Activated naive CD4-positive, alpha-beta T cell treated with anti-CD3 and anti-CD28 coated beads, Interleukin-2, amount 50 U/mL, for 72 hours (primary cell): ENCODE measurements around the gene HOXC5. TPM values are rescaled to one million over a fixed set of nuclear protein-coding genes. Genes with fewer than 3 reads are reported as not detected.
"Not testable (repeated sequence)": the region's sequence is repeated elsewhere in the genome, so short reads cannot be mapped to it uniquely, and the experiment has no call there.

Experiments
- ATAC-seq, 2 donors: fragments of 150-1000 bp; cut with Tn5 transposase; 2 replicates each; pipeline ENCODE4 v1.10.0; 2021; ENCODE audit warnings: mild to moderate bottlenecking in 2 of 2, moderate library complexity in 2 of 2
- DNase-seq, 2 donors: peaks; one replicate each; pipeline ENCODE4 v3.0.0; 2021 to 2022; ENCODE audit warnings: low spot score in 2 of 2
- H3K27ac Mint-ChIP-seq, 2 donors: one replicate each; pipeline ENCODE4 v1.8.0; 2022; ENCODE audit warnings: mild to moderate bottlenecking in 2 of 2, mixed read lengths in 2 of 2
- H3K36me3 Mint-ChIP-seq, 2 donors: one replicate each; pipeline ENCODE4 v1.8.0; 2022; ENCODE audit warnings: mixed read lengths in 2 of 2
- H3K9me3 Mint-ChIP-seq, 2 donors: one replicate each; pipeline ENCODE4 v1.8.0; 2022; ENCODE audit warnings: mixed read lengths in 2 of 2
- total RNA-seq, 2 donors: library from RNA; stranded (reverse); gene quantifications; one replicate each; pipeline ENCODE4 v1.2.3, GENCODE V29; 2022

The HOXC5 gene
- total RNA-seq, 2 donors from 2014 or later = not detected

GRCh38 chr12:54033980-54034784, 1.3 kb downstream of the HOXC5 start:
- no peaks in the 10 kb centered on the region for H3K9me3 Mint-ChIP-seq
- ATAC-seq (no peak), DNase-seq (no peak)
- H3K27ac Mint-ChIP-seq = no peak overlapping the region
- H3K36me3 Mint-ChIP-seq = peaks cover 4 to 14% of the 10 kb centered on the region in 2 donors

DNA sequence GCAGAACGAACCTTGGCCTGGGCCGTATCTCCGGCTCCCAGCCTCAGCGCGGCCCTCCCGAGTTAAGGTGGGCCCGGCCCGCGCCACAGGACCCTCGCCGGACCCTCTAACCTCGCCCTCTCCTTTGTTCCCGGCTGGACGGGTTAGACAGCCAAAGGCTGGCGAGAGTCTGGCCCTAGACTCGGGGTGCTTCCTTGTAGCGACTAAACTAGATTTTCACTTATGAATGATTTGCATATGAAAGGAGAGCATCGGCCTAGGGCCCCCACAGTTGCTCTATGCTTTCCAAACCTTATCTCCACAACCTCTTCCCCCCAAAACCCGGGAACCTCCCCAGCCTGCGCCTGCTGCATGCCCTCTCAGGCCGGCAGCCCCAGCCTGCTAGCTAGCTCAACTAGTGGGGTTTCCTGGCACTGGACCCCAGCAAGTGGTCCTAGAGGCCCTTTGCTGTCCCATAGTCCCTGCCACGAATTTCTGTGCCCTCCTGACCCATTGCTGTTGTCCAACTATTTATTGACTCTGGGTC, 2.0 kb downstream of the HOXC5 start:
- peak overlapping the region in 1 of 2 donors; percentile 60 for H3K27ac Mint-ChIP-seq
- no peak for DNase-seq
- no peaks in the 10 kb centered on the region for H3K9me3 Mint-ChIP-seq

GRCh38 chr12:54035568-54036264, 2.9 kb downstream of the HOXC5 start:
- Mint-ChIP-seq H3K36me3 (peaks cover 4 to 14% of the 10 kb centered on the region in 2 donors), H3K9me3 (no peaks in the 10 kb centered on the region), H3K27ac (no peak overlapping the region)
- DNase-seq = no peak
- ATAC-seq = no peak

More for the DNA sequence above, 2.0 kb downstream of the HOXC5 start:
- ATAC-seq = no peak
- peaks cover 4 to 14% of the 10 kb centered on the region in 2 donors for H3K36me3 Mint-ChIP-seq

GRCh38 chr12:54036620-54037359, 3.9 kb downstream of the HOXC5 start:
- Mint-ChIP-seq H3K9me3 (no peaks in the 10 kb centered on the region), H3K27ac (no peak overlapping the region), H3K36me3 (peaks cover 4 to 14% of the 10 kb centered on the region in 2 donors)
- no peak for DNase-seq
- ATAC-seq = peak in 1 of 2 donors; percentile 27

GRCh38 chr12:54037360-54038283, 4.8 kb downstream of the HOXC5 start:
- DNase-seq (no peak), ATAC-seq (no peak)
- Mint-ChIP-seq H3K9me3 (no peaks in the 10 kb centered on the region), H3K27ac (no peak overlapping the region), H3K36me3 (peaks cover 4 to 9% of the 10 kb centered on the region in 2 donors)

DNA sequence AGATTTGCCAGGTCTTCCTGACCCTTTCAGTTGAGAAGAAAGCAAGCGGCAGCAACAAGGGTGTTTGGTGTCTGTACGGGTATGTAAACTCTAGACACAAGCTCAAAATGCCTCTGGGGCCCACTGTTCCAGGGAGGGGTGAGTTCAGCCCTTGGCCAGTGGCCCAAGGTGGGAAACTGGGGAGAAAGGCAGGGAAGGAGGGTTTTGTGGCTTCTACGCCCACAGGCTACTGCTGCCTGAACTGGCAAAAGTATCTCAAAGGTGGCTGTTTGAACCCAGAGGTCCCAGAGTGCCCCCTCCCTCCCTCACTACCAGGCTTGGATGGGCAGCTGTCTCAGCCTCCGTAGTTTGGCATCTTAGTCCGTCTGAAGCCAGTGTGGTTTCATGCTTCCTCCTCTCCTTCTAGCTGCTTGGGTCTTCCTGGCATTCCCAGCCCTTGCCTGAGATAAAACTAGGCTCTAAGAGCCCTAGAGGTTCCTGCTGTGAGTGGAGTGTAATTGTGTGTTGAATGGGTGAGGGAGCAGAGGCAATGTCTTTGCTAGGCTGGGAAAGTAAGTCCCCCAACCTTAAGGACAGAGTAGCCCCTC, 5.5 kb downstream of the HOXC5 start:
- ATAC-seq = no peak
- H3K9me3 Mint-ChIP-seq = no peaks in the 10 kb centered on the region
- H3K27ac Mint-ChIP-seq = no peak overlapping the region
- DNase-seq = no peak
- H3K36me3 Mint-ChIP-seq = peaks cover 3 to 7% of the 10 kb centered on the region in 2 donors

GRCh38 chr12:54038871-54039414, 6.1 kb downstream of the HOXC5 start:
- Mint-ChIP-seq H3K36me3 (peaks cover 0 to 5% of the 10 kb centered on the region in 2 donors), H3K27ac (no peak overlapping the region), H3K9me3 (no peaks in the 10 kb centered on the region)
- ATAC-seq (no peak), DNase-seq (no peak)

GRCh38 chr12:54039417-54040147, 6.7 kb downstream of the HOXC5 start:
- H3K36me3 Mint-ChIP-seq = peaks cover 0 to 5% of the 10 kb centered on the region in 2 donors
- H3K9me3 Mint-ChIP-seq = no peaks in the 10 kb centered on the region
- no peak for DNase-seq
- H3K27ac Mint-ChIP-seq = no peak overlapping the region
- ATAC-seq = no peak

DNA sequence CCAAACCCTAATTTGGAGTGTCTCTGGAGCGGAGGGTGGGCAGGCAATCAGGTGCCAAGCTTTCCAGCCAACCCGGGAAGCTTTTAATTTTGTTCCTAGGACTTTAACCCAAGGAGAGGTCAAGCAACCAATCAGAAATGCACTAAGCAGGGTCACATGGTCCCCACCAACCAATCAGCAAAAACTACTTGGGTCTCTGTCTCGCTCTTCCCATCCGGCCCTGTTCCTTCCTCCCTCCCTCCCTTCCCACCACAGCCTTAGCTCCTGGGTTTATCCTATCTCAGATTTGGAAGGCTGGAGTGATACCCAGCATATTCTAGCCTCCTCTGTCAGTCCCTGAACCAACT, 7.3 kb downstream of the HOXC5 start:
- ATAC-seq = no peak
- Mint-ChIP-seq H3K9me3 (no peaks in the 10 kb centered on the region), H3K36me3 (peaks cover 0 to 1% of the 10 kb centered on the region in 2 donors), H3K27ac (no peak overlapping the region)
- no peak for DNase-seq

GRCh38 chr12:54040648-54041047, 7.8 kb downstream of the HOXC5 start:
- Mint-ChIP-seq H3K27ac (no peak overlapping the region), H3K36me3 (no peaks in the 10 kb centered on the region), H3K9me3 (no peaks in the 10 kb centered on the region)
- no peak for DNase-seq
- no peak for ATAC-seq

- no peak for DNase-seq
These were observed 8.3 kb downstream of the HOXC5 start for GRCh38 chr12:54041097-54041690.

GRCh38 chr12:54042033-54042432, 9.2 kb downstream of the HOXC5 start:
- not testable (repeated sequence) for H3K9me3 Mint-ChIP-seq, H3K36me3 Mint-ChIP-seq, ATAC-seq, H3K27ac Mint-ChIP-seq, DNase-seq

More at GRCh38 chr12:54041097-54041690, 8.3 kb downstream of the HOXC5 start:
- no peaks in the 10 kb centered on the region for H3K36me3 Mint-ChIP-seq
- no peaks in the 10 kb centered on the region for H3K9me3 Mint-ChIP-seq
- no peak overlapping the region for H3K27ac Mint-ChIP-seq
- no peak for ATAC-seq

- Mint-ChIP-seq H3K27ac (no peak overlapping the region), H3K9me3 (no peaks in the 10 kb centered on the region), H3K36me3 (peaks cover 0 to under 1% of the 10 kb centered on the region in 2 donors)
- no peak for DNase-seq
- no peak for ATAC-seq
These were observed 10.4 kb downstream of the HOXC5 start for GRCh38 chr12:54042970-54043853.
